ENCODE measurements around the gene ADIPOR2.

Gene ADIPOR2

DNA sequence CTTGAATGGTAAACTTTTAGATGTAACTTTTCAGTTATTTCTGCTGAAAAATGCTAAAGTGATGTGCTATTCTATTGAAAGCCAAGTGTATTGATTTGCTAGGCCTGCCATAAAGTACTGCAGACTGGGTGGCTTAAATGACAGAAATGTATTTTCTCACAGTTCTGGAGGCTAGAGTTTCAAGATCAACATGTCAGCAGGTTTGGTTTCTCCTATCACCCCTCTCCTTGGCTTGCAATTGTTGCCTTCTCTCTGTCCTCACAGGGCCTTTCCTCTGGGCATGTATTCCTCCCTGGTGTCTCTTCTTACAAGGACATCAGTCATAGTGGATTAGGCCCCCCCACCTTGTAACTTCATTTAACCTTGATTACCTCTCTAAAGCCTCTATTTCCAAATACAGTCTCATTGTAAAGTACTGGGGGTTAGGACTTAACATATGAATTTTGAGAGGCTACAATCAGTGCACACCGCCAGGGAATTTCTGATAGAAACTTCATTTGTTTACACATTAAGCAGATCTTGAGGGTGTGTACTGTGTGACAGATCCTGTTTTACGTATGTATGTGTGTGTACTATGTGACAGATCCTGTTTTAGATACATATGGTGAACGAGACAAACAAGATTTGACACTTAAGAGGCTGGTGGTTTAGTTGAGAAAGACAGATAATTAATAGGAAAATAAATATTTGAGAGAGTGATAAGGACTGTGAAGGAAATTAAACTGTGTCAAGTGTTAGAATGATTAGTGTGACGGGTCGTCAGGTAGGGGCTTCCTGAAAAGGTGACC lies 49.5 kb downstream of the ADIPOR2 start:
- no peak overlapping the region for H3K4me3 ChIP-seq (ENCODE audit: low read depth, low read length)
- TF ChIP-seq, protein P1, sequence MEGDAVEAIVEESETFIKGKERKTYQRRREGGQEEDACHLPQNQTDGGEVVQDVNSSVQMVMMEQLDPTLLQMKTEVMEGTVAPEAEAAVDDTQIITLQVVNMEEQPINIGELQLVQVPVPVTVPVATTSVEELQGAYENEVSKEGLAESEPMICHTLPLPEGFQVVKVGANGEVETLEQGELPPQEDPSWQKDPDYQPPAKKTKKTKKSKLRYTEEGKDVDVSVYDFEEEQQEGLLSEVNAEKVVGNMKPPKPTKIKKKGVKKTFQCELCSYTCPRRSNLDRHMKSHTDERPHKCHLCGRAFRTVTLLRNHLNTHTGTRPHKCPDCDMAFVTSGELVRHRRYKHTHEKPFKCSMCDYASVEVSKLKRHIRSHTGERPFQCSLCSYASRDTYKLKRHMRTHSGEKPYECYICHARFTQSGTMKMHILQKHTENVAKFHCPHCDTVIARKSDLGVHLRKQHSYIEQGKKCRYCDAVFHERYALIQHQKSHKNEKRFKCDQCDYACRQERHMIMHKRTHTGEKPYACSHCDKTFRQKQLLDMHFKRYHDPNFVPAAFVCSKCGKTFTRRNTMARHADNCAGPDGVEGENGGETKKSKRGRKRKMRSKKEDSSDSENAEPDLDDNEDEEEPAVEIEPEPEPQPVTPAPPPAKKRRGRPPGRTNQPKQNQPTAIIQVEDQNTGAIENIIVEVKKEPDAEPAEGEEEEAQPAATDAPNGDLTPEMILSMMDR (IDR thresholded peaks at IDR 0.05; ENCODE audit: low read depth, low read length): no peak

DNA sequence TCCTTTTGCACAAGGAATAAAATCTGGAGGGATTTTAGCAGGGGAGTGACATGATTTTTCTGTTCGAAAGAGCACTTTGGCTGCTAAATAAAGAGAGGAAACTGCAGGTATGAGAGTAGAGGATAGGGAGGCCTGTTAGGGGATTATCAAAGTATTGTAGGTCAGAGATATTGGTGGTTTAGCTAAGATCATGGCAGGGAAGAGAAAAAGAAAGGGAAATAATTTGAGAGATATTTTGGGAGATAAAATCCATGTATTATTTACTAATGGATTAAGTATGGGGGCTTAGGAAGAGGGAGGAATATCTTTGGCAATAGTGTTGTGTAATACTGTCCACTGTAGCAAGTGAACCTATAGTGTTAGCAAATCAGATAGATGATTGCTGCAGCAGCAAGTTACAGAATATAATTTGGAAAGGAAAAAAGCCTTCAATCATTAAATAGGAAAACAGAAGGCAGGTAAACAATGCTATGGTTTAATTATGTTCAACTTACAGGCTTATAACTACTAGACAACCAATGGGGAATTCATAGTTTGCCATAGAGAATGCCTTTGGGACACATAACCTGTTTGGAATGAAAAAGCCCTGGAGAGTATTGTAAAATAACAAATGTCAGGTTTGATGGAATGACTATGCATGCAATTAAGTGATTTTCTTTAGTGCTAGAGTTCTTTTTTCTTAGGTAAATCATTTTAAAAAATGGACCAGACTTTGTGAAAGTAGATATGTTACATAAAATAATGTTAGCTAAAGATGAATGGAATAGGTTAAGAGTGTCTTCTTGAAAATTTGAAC lies 50.5 kb downstream of the ADIPOR2 start:
- H3K4me3 ChIP-seq (ENCODE audit: low read depth, low read length): no peak overlapping the region
- TF ChIP-seq, protein P1 (IDR thresholded peaks at IDR 0.05; ENCODE audit: low read depth, low read length): no peak

- H3K4me3 ChIP-seq (ENCODE audit: low read depth, low read length): no peak overlapping the region
- TF ChIP-seq, protein P1 (IDR thresholded peaks at IDR 0.05; ENCODE audit: low read depth, low read length): no peak
These were observed 54.1 kb downstream of the ADIPOR2 start for GRCh38 chr12:1744932-1745331.

DNA sequence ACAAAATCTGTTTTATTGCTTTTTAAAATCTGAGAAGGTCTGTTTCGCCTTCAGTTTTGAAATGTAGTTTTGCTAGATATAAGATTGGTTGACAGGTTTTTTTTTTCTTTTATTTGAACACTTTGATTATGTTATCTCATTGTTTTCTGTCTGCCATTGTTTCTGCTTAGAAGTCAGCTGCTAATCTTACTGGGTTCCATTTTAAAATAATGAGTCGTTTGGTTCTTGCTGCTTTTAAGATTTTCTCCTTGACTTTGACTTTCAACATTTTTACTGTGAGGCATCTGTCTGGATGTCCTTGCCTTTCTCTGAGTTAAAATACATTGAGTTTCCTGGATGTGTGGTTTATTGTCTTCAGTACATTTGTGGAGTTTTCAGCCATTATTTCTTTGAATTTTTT lies 56.7 kb downstream of the ADIPOR2 start:
- no peak overlapping the region for H3K4me3 ChIP-seq (ENCODE audit: low read depth, low read length)
- TF ChIP-seq, protein P1 (IDR thresholded peaks at IDR 0.05; ENCODE audit: low read depth, low read length): no peak

DNA sequence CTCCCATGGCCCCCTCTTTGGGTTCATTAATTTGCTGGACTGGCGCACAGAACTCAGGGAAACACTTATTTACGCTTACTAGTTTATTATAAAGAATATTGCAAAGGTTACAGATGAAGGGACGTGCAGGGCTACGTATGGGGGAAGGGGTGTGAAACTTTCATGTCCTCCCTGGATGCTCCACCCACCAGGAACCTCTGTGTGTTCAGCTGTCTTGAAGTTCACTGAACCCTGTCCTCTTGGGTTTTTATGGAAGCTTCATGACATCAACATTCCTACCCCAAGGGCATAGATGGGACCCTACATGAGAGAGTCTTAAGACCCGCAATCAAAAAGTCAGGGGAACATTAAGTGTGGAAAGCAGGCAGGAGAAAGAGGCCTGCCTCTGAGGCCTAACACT lies 58.1 kb downstream of the ADIPOR2 start:
- TF ChIP-seq, protein P1 (IDR thresholded peaks at IDR 0.05; ENCODE audit: low read depth, low read length): no peak
- no peak overlapping the region for H3K4me3 ChIP-seq (ENCODE audit: low read depth, low read length)

DNA sequence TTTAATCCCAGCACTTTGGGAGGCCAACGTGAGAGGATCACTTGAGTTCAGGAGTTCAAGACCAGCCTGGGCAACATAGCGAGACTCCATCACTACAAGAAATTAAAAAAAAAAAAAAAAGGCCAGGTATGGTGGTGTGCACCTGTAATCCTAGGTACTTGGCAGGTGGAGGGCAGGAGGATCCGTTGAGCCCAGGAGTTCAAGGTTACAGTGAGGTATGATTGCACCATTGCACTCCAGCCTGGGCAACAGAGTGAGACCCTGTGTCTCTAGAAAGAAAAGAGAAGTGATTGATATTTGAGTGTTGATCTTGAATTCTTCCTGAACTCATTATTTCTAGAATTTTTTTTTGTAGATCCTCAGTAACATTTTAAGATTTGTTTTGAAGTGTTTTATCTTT lies 59.4 kb downstream of the ADIPOR2 start:
- TF ChIP-seq, protein P1 (IDR thresholded peaks at IDR 0.05; ENCODE audit: low read depth, low read length): no peak
- H3K4me3 ChIP-seq (ENCODE audit: low read depth, low read length): no peak overlapping the region

GRCh38 chr12:1758376-1758775 lies 67.5 kb downstream of the ADIPOR2 start:
- TF ChIP-seq, protein P1 (IDR thresholded peaks at IDR 0.05; ENCODE audit: low read depth, low read length): no peak
- no peak overlapping the region for H3K4me3 ChIP-seq (ENCODE audit: low read depth, low read length)

Measured in WI38 (cell line).